Smooth muscle cell of the brain vasculature (primary cell): ENCODE results near the gene BTG1.
A peak's percentile ranks its signal among the peaks of the same experiment; 100 is the strongest.
"Not testable (repeated sequence)": the region's sequence is repeated elsewhere in the genome, so short reads cannot be mapped to it uniquely, and the experiment has no call there.

Experiments
- DNase-seq: peaks from one replicate; pipeline ENCODE4 v3.0.0-alpha.2; 2012; ENCODE audit warnings: low read depth, low spot score

Gene BTG1

DNA sequence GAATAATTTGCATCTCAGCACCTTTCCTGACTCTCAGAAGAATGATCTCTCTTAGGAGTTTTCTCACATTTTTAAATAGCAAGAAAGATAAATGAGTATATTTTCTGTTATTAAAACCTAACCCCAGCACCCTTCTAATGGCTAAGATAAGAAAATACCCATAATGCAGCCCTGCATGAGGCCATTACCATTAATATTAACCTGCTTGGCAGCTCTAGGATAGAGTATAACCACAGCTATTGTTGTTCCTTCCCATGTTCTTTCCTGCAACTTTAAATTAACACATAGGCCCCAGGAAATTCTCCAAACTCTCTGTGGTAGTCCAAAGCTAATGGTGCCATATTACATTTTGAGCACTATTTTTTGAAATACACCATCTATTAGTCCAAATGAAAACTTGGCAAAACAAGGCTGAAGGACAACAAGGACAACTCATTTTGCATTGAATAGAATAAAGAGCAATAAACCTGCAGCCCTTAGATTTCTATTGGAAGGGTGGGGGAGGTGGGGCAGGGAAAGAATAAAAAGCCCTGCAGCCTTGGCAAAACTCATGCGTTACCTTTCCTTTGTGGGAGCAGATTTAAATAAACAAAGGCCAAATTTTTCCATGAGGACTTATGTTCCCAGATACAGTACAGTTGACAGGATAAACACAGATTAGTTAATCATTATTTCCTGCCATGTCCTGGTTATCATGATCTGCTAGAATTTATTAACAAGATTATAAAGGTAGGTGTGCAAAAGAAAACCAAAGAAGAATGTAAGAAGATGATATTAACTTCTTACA lies 46.9 kb downstream of the BTG1 start:
- no peak for DNase-seq

DNA sequence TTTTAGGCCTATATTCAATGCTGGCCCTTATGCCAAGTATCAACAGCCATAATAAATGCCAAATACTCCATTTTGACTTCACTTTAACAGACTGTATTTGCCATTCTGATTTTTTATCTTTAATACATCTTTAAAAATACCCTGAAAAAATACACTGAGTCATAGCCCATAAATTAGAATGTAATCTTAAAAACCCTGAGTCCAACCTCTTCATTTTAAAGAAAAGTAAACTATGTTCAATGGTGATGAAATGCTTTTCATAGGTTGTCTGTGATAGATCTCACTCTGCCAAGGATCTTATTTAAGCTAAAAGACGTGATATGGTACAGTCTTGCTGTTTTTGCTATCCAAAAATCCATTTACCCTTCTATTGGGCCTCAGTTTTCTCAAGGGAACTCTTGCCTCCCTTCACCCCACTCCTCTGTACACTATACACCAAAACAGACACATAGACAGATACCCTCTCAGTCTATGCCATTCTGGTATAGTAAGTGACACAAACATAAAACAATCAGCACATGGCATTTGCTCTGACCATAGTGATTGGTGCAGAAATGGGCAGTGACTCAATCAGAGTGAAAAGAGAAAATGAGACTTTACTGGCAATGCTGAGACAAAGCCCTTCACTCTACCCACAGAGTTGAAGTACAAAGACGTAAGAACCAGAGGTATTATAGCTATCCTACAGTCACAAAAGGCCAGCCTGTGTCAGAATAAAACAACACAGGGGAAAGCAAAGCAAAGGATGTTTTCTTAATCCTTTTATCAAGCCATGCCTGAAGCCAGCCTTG lies 49.1 kb downstream of the BTG1 start:
- DNase-seq = peak; percentile 67

DNA sequence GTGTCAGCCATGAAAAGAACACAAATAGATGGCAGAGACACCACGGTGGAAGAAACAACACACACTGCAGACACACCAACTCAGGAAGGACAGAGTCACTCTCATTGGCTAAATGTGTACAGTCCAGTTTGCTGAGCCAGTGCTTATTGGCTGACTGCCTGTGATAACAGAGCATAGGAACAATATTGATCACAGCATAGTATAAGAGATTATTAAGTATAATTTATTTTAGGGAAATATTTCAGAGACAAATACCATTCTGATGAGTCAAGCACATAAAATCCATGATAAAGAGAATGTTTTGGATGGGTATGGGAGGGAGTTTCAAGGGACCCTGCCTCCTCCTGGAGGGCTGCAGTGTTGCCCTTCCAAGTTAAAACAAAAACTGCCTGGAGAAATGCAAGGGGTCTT lies 50.9 kb downstream of the BTG1 start:
- no peak for DNase-seq

- DNase-seq = not testable (repeated sequence)
These were observed 51.3 kb downstream of the BTG1 start for GRCh38 chr12:92094301-92094700.
